Testis (tissue), 2 donors: ENCODE results near the gene DDX19B.

Experiments
- POLR2A ChIP-seq: fragments of 450-650 bp; IDR thresholded peaks from one replicate; pipeline ENCODE4 v1.6.1; 2017; ENCODE audit warnings: antibody characterized with exemption, mild to moderate bottlenecking, moderate library complexity
- TF ChIP-seq, protein P1 (sequence below), 3 experiments: fragments of 450-650 bp in 2 of 3; fragments of 200-600 bp in 1 of 3; sonication (generic) in 1 of 3; IDR thresholded peaks; one replicate each; pipeline ENCODE4 v1.5.1; 2016 to 2019; ENCODE audit warnings: antibody characterized with exemption in 3 of 3, mild to moderate bottlenecking in 2 of 3, moderate library complexity in 1 of 3

DNA sequence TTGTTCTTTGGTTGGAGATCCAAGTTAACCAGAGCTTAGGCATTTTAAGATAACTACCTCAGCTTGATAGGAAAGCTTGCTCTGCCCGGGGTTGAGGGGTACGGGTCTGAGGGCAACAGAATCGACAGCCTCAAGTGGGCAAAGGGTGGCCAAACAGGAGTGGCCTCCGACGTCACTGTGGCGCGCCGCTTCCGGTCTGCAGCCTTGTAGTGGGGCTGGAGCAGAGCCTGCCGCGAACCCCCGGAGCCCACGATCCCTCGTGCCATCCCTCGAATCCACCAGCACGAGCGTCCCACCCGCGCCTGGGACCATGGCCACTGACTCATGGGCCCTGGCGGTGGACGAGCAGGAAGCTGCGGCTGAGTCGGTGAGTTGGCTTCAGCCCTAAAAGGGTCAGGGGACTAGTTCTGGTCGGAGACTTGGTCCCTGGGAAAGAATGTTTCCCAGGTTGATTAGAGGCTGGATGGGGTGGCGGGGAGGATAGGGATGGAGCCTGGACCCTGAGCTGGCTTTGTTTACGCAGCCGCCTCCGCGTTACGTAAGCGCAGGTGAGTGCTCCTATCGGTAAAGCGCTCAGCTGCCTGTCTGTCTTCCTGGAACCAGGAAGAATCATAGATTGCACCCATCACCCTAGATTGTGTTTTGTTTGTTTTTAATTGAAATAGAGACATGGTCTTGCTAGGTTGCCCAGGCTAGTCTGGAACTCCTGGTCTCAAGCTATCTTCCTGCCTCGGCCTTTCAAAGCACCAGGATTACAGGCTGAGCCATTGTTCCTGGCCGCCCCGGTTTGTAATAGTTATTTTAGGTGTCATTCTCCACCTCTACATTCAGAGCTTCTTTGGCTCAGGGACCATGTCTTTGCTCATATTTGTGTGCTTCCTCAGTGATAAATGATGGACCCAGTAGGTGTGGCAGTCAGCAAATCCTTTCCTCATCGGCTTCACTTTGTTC, at the start of gene DDX19B:
- TF ChIP-seq, protein P1, sequence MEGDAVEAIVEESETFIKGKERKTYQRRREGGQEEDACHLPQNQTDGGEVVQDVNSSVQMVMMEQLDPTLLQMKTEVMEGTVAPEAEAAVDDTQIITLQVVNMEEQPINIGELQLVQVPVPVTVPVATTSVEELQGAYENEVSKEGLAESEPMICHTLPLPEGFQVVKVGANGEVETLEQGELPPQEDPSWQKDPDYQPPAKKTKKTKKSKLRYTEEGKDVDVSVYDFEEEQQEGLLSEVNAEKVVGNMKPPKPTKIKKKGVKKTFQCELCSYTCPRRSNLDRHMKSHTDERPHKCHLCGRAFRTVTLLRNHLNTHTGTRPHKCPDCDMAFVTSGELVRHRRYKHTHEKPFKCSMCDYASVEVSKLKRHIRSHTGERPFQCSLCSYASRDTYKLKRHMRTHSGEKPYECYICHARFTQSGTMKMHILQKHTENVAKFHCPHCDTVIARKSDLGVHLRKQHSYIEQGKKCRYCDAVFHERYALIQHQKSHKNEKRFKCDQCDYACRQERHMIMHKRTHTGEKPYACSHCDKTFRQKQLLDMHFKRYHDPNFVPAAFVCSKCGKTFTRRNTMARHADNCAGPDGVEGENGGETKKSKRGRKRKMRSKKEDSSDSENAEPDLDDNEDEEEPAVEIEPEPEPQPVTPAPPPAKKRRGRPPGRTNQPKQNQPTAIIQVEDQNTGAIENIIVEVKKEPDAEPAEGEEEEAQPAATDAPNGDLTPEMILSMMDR (IDR thresholded peaks at IDR 0.05) = no peak
- TF ChIP-seq POLR2A = no peak
